AG09309 (cell line): ENCODE measurements around the gene RAD51B.
A peak's percentile ranks its signal among the peaks of the same experiment; 100 is the strongest.

Experiments used
- DNase-seq: peaks from one replicate; pipeline ENCODE4 v3.0.0-alpha.2; 2010; ENCODE audit warnings: low read depth
- H3K4me3 ChIP-seq: 2 replicates; pipeline ENCODE4 v1.5.1; 2011; ENCODE audit warnings: mild to moderate bottlenecking, low read depth, low read length, moderate library complexity; ENCODE audit not compliant: control insufficient read depth
- TF ChIP-seq, protein P1 (sequence below): IDR thresholded peaks from 2 replicates; pipeline ENCODE4 v1.5.1; 2011; ENCODE audit warnings: mild to moderate bottlenecking, low read depth, low read length, inconsistent platforms; ENCODE audit not compliant: insufficient read depth, control insufficient read depth; ENCODE audit errors: missing control alignments

The RAD51B gene

DNA sequence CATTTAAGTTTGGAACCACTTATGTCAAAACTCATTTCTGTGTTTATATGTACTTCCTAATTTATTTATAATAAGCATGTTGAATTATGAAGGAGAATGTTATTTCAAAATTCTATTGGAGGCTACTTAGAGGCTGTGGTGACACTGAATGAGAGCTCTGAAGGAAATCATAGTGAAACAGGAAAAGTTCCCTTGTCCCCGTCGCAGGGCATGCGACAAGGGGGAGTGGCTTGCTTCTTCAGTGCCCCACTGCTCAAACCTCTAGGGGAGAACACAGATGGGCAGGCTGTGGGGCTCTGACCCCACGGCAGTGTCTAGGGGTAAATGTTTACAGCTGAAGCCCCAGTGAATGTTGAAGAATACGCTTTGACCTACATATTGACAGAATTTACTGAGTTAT lies 261.9 kb downstream of the RAD51B start:
- H3K4me3 ChIP-seq: no peak overlapping the region
- TF ChIP-seq, protein P1, sequence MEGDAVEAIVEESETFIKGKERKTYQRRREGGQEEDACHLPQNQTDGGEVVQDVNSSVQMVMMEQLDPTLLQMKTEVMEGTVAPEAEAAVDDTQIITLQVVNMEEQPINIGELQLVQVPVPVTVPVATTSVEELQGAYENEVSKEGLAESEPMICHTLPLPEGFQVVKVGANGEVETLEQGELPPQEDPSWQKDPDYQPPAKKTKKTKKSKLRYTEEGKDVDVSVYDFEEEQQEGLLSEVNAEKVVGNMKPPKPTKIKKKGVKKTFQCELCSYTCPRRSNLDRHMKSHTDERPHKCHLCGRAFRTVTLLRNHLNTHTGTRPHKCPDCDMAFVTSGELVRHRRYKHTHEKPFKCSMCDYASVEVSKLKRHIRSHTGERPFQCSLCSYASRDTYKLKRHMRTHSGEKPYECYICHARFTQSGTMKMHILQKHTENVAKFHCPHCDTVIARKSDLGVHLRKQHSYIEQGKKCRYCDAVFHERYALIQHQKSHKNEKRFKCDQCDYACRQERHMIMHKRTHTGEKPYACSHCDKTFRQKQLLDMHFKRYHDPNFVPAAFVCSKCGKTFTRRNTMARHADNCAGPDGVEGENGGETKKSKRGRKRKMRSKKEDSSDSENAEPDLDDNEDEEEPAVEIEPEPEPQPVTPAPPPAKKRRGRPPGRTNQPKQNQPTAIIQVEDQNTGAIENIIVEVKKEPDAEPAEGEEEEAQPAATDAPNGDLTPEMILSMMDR: no peak
- DNase-seq: no peak

DNA sequence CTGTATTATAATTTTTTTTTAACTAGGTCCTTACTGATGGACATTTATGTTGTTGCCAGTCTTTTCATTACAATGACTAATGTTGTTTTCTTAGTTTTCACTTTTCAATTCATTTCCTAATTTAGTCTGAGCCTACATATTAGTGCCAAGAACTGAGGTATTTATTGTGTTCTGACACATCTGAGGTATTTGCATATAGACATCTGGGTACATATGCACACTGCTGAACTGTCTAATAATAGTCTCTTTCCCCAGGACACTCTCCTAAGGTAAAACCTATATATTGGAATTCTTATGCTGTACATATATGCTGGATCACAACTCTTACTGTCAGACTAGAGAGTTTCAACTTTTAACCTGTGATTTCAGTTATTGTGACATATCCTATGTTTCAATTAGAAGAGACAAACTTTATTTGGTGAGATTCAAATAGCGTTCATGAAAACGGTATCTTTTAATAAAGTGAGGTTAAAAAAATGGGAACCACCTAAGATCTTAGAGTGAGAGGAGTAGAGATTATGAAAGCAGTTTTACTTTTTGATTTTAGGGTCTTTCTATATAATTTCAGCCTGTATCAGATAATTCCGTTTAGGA lies 263.2 kb downstream of the RAD51B start:
- no peak overlapping the region for H3K4me3 ChIP-seq
- TF ChIP-seq, protein P1: no peak
- no peak for DNase-seq

DNA sequence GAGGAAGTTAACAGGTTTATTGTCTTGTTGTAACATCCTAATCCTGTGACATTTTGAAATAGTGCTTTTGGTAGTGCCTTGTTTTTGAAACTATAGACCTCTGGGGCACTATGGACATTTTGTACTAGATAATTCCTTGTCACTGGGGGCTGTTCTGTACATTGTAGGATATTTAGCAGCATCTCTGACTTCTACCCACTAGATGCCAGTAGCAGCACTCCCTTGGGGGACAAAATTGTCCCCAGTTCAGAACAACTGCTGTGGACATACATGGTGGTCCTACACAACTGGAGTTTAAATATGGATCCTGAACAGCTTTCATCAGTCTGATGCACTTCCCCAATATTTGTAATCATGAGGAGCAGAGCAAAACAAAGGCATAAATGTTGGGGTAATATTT lies 264.7 kb downstream of the RAD51B start:
- DNase-seq: no peak
- TF ChIP-seq, protein P1: peak; percentile 43
- no peak overlapping the region for H3K4me3 ChIP-seq

DNA sequence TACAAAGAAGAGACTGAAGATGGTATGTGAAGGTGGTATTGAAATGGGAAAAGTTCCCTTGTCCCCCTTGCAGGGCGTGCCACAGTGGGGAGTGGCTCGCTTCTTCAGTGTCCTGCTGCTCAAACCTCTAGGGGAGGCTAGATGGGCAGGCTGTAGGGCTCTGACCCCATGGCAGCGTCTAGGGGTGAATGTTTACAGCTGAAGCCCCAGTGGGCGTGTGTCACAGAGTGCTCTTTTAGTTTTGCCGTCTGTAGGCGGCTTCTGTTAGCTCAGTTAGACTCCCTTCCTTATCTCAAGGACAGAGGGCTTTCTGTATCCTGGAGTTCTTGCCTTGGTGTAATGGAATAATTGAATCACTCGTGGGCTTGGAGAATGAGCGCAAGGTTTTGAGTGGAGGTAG lies 266.2 kb downstream of the RAD51B start:
- DNase-seq: no peak
- no peak overlapping the region for H3K4me3 ChIP-seq
- TF ChIP-seq, protein P1: no peak

DNA sequence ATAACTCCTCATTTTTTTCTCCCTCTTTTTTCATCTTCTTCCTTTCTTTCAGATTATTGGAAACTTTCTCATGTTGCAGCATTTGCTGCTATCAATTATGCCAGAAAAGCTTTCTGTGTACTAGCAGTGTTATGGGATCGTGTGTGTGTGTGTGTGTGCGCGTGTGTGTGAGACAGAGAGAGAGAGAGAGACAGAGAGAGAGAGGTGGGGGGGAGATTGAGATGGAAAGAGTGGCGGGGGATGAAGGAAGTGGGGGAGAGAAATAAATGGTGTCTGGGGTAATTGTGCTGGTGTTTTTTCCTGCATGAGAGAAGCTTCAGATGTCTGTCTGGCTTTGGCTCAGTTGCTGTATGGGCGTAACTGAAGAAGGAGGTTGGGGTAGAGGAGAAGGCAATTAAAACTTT lies 268.9 kb downstream of the RAD51B start:
- H3K4me3 ChIP-seq: no peak overlapping the region
- TF ChIP-seq, protein P1: no peak
- DNase-seq: no peak

DNA sequence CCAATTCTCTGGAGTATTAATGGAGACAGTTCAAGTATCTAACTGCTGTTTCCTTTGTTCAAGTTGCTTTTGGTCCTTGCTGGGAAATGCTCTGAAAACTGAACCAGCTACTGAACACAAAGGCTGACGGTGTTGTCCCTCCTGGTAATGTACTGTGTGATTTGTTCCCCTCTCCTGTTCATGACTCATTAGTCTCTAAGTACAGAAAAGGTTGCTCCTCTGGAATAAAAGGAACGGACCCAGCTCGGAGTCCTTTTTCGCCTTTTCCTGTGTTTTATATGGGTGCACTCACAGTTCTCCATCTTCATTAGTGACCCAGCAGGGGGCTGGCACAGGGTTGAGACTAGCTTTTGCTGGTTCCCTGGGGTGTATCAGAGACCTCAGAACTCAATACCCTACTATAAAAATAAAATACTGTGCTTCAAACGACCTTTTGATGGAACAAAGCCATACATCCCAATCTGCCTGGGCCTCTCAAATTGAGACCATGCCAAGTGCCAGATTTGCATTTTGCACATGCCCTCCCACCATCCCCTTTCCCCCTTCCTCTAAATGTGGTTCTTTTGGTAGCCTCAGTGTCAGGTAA lies 269.7 kb downstream of the RAD51B start:
- H3K4me3 ChIP-seq: no peak overlapping the region
- TF ChIP-seq, protein P1: no peak
- no peak for DNase-seq
